Pancreas (tissue), 10 donors: ENCODE measurements around the gene CENPC. TPM values are rescaled to one million over a fixed set of nuclear protein-coding genes. Genes with fewer than 3 reads are reported as not detected.

Experiments used
- ATAC-seq, 4 donors: fragments of 200-7000 bp; cut with Tn5 transposase; one replicate each; pipeline versions ENCODE4 v1.8.0 to v1.9.1; 2020; ENCODE audit warnings: mild to moderate bottlenecking in 4 of 4, moderate library complexity in 4 of 4
- DNase-seq, 6 donors: peaks; one replicate each; pipeline ENCODE4 v3.0.0-alpha.2; 2020
- FAIRE-seq: peaks from 2 replicates; lab custom pipeline; 2012; peaks lifted over from hg19 to GRCh38; lab: Jason Lieb, UNC
- H3K27ac ChIP-seq, 4 donors: fragments of 200-600 bp; sonication (generic); 1 replicate in 3 of 4; 2 replicates in 1 of 4; pipeline versions ENCODE4 v1.5.0 to v1.8.0; 2020
- H3K27me3 ChIP-seq, 4 donors: fragments of 200-600 bp; one replicate each; pipeline ENCODE4 v1.8.0; 2021
- H3K36me3 ChIP-seq, 3 donors: fragments of 200-600 bp; sonication (generic) in 1 of 3; one replicate each; pipeline versions ENCODE4 v1.5.0 to v1.8.0; 2020 to 2021
- H3K4me1 ChIP-seq, 3 donors: fragments of 200-600 bp; one replicate each; pipeline ENCODE4 v1.8.0; 2021
- H3K4me3 ChIP-seq, 4 donors: fragments of 200-600 bp; sonication (generic) in 2 of 4; one replicate each; pipeline versions ENCODE4 v1.5.0 to v1.8.0; 2020 to 2021
- H3K9me3 ChIP-seq, 4 donors: fragments of 200-600 bp; one replicate each; pipeline ENCODE4 v1.8.0; 2021
- CTCF ChIP-seq, 4 donors: fragments of 200-600 bp; sonication (generic) in 3 of 4; IDR thresholded peaks; one replicate each; pipeline versions ENCODE4 v1.5.0 to v1.8.0; 2021; ENCODE audit warnings: antibody characterized with exemption in 4 of 4
- WGBS, 2 donors: extraction: QIAGEN DNeasy Blood & Tissue Kit; methylation state at CpG; one replicate each; pipeline ENCODE4 v1.1.7; 2013; 5-methylcytosine and 5-hydroxymethylcytosine counted together
- intact Hi-C, 3 donors: fragments of 100-400 bp; cut with DNase I; formaldehyde crosslinking; loops; one replicate each; pipeline versions ENCODE4 v1.11.1 to v1.14.2; 2022
- polyA plus RNA-seq, 2 donors: library from polyadenylated mRNA; stranded (reverse); fragments of 200-250 nt; gene quantifications; one replicate each; pipeline ENCODE4 v1.2.3, GENCODE V29; 2013
- total RNA-seq, 6 donors: library from RNA; stranded (reverse); fragmentation: NEBNext Ultra II Directional in 4 of 6; extraction: Animal tissue kit (Norgen Biotek cat#: 25700) in 4 of 6; gene quantifications; one replicate each; pipeline versions ENCODE4 v1.2.1 to v1.2.4, GENCODE V29; 2021 to 2023
- donor health status: healthy with polysubstance abuse.
- donor health status: DM: no; HTN: no; CAD: no; lungs with moderate emphysema.
- donor health status: DM: no; HTN: no; CAD: no.
- donor health status: control.
- donor health status: control.
- donor health status: Bipolar disorder and iron deficiency.
- donor health status: DM: yes; HTN: yes; CAD: no.
- donor health status: DM: no; HTN: no; CAD: no.
- donor health status: DM: no; HTN: no; CAD: no.
- donor health status: DM: yes; HTN: yes; CAD: no.

CENPC gene
- total and polyA plus RNA-seq, 8 donors: 5.9 to 19.5 (median 13.5) TPM

GRCh38 chr4:67500373-67500772 lies 44.9 kb downstream of the CENPC start:
- no peak for DNase-seq
- FAIRE-seq: no peak
- no peak for ATAC-seq
- Histone ChIP-seq H3K27me3 (no peaks in the 10 kb centered on the region), H3K4me1 (no peaks in the 10 kb centered on the region), H3K36me3 (peaks cover 0 to 4% (median 0%) of the 10 kb centered on the region in 3 donors), H3K27ac (no peak overlapping the region), H3K4me3 (no peak overlapping the region), H3K9me3 (no peaks in the 10 kb centered on the region)
- intact Hi-C loops: no loop called here
- WGBS, 2 donors: 93 to 99% methylated on average over 2 of the region's 2 CpGs
- TF ChIP-seq CTCF (IDR thresholded peaks at IDR 0.05): no peak

- FAIRE-seq (no peak), ATAC-seq (no peak), DNase-seq (no peak)
- H3K4me3 ChIP-seq: no peak overlapping the region
- no peak overlapping the region for H3K27ac ChIP-seq
- no peaks in the 10 kb centered on the region for H3K4me1 ChIP-seq
- no peaks in the 10 kb centered on the region for H3K9me3 ChIP-seq
- peaks cover 0 to 4% (median 0%) of the 10 kb centered on the region in 3 donors for H3K36me3 ChIP-seq
- no peaks in the 10 kb centered on the region for H3K27me3 ChIP-seq
- intact Hi-C loops: no loop called here
- TF ChIP-seq CTCF (IDR thresholded peaks at IDR 0.05): no peak
- 79 to 82% methylated on average over 2 of the region's 2 CpGs for WGBS, 2 donors
These were observed 45.5 kb downstream of the CENPC start for GRCh38 chr4:67499799-67500198.

GRCh38 chr4:67483868-67484602 lies 61.3 kb downstream of the CENPC start:
- FAIRE-seq: no peak
- H3K36me3 ChIP-seq: peaks cover 0 to 14% (median 0%) of the 10 kb centered on the region in 3 donors
- 96 to 97% methylated on average over 5 of the region's 5 CpGs for WGBS, 2 donors
- peak in 1 of 4 donors; percentile 12 for ATAC-seq
- DNase-seq: no peak
- TF ChIP-seq CTCF (IDR thresholded peaks at IDR 0.05): no peak
- intact Hi-C loops: no loop called here
- H3K9me3 ChIP-seq: no peaks in the 10 kb centered on the region
- H3K27me3 ChIP-seq: no peaks in the 10 kb centered on the region
- H3K27ac ChIP-seq: no peak overlapping the region
- no peaks in the 10 kb centered on the region for H3K4me1 ChIP-seq
- no peak overlapping the region for H3K4me3 ChIP-seq

GRCh38 chr4:67480810-67481209 lies 64.5 kb downstream of the CENPC start:
- 95 to 97% methylated on average over 3 of the region's 3 CpGs for WGBS, 2 donors
- no peak overlapping the region for H3K4me3 ChIP-seq
- intact Hi-C loops: no loop called here
- H3K4me1 ChIP-seq: no peaks in the 10 kb centered on the region
- no peaks in the 10 kb centered on the region for H3K9me3 ChIP-seq
- no peak for TF ChIP-seq CTCF (IDR thresholded peaks at IDR 0.05)
- DNase-seq (no peak), FAIRE-seq (no peak), ATAC-seq (no peak)
- H3K36me3 ChIP-seq: peaks cover 0 to 23% (median 14%) of the 10 kb centered on the region in 3 donors
- no peaks in the 10 kb centered on the region for H3K27me3 ChIP-seq
- H3K27ac ChIP-seq: no peak overlapping the region

GRCh38 chr4:67475155-67475554 lies 70.1 kb downstream of the CENPC start:
- H3K9me3 ChIP-seq: no peaks in the 10 kb centered on the region
- FAIRE-seq (no peak), ATAC-seq (no peak), DNase-seq (no peak)
- no peaks in the 10 kb centered on the region for H3K27me3 ChIP-seq
- H3K4me3 ChIP-seq: no peak overlapping the region
- intact Hi-C loops: no loop called here
- no peaks in the 10 kb centered on the region for H3K4me1 ChIP-seq
- WGBS, 2 donors: 80 to 82% methylated on average over 4 of the region's 4 CpGs
- no peak for TF ChIP-seq CTCF (IDR thresholded peaks at IDR 0.05)
- H3K27ac ChIP-seq: no peak overlapping the region
- H3K36me3 ChIP-seq: peaks cover 5 to 54% (median 25%) of the 10 kb centered on the region in 3 donors
